ENCODE results near the gene HAGHL.
"Not testable (repeated sequence)": the region's sequence is repeated elsewhere in the genome, so short reads cannot be mapped to it uniquely, and the experiment has no call there.

Gene HAGHL

GRCh38 chr16:752007-752312 lies 25.1 kb downstream of the HAGHL start:
- DNase-seq (ENCODE audit: low read depth), result no peak
- no peak overlapping the region for H3K4me3 ChIP-seq (ENCODE audit: control insufficient read depth, low read depth, low read length)
- TF ChIP-seq CTCF (conservative IDR thresholded peaks at IDR 0.05; ENCODE audit: control insufficient read depth, insufficient read depth, low read depth, low read length), result no peak

- not testable (repeated sequence) for DNase-seq (ENCODE audit: low read depth); H3K4me3 ChIP-seq (ENCODE audit: control insufficient read depth, low read depth, low read length)
These were observed 27.3 kb downstream of the HAGHL start for GRCh38 chr16:754121-754607.

GRCh38 chr16:754656-755055 lies 27.8 kb downstream of the HAGHL start:
- TF ChIP-seq CTCF (conservative IDR thresholded peaks at IDR 0.05; ENCODE audit: control insufficient read depth, insufficient read depth, low read depth, low read length), result no peak
- DNase-seq (ENCODE audit: low read depth), result no peak
- no peak overlapping the region for H3K4me3 ChIP-seq (ENCODE audit: control insufficient read depth, low read depth, low read length)

- no peak for DNase-seq (ENCODE audit: low read depth)
- TF ChIP-seq CTCF (conservative IDR thresholded peaks at IDR 0.05; ENCODE audit: control insufficient read depth, insufficient read depth, low read depth, low read length), result no peak
- H3K4me3 ChIP-seq (ENCODE audit: control insufficient read depth, low read depth, low read length), result no peak overlapping the region
These were observed 29.5 kb downstream of the HAGHL start for GRCh38 chr16:756428-756827.

- H3K4me3 ChIP-seq (ENCODE audit: control insufficient read depth, low read depth, low read length), result no peak overlapping the region
- DNase-seq (ENCODE audit: low read depth), result no peak
- no peak for TF ChIP-seq CTCF (conservative IDR thresholded peaks at IDR 0.05; ENCODE audit: control insufficient read depth, insufficient read depth, low read depth, low read length)
These were observed 32.4 kb downstream of the HAGHL start for GRCh38 chr16:759110-759910.

- H3K4me3 ChIP-seq (ENCODE audit: control insufficient read depth, low read depth, low read length), result no peak overlapping the region
- TF ChIP-seq CTCF (conservative IDR thresholded peaks at IDR 0.05; ENCODE audit: control insufficient read depth, insufficient read depth, low read depth, low read length), result no peak
- DNase-seq (ENCODE audit: low read depth), result no peak
These were observed 33.2 kb downstream of the HAGHL start for GRCh38 chr16:760065-760464.

- no peak for TF ChIP-seq CTCF (conservative IDR thresholded peaks at IDR 0.05; ENCODE audit: control insufficient read depth, insufficient read depth, low read depth, low read length)
- no peak within 1 kb of the TSS for H3K4me3 ChIP-seq (ENCODE audit: control insufficient read depth, low read depth, low read length)
- DNase-seq (ENCODE audit: low read depth), result no peak
These were observed 33.8 kb downstream of the HAGHL start, which contains the start of gene MSLN for GRCh38 chr16:760545-761343. Gene MSLN (plus strand): TSS chr16:760734. CDS start chr16:762681, 1,947 bp downstream.
